Measurements from ENCODE around the gene DSN1. TPM values are rescaled to one million over a fixed set of nuclear protein-coding genes. Genes with fewer than 3 reads are reported as not detected.

Gene DSN1
- total and polyA plus RNA-seq, 2 of the 8 experiments (the other 6 are each of a cell fraction or from before 2014, with no cell fraction given), result 12.0 to 26.2 TPM

DNA sequence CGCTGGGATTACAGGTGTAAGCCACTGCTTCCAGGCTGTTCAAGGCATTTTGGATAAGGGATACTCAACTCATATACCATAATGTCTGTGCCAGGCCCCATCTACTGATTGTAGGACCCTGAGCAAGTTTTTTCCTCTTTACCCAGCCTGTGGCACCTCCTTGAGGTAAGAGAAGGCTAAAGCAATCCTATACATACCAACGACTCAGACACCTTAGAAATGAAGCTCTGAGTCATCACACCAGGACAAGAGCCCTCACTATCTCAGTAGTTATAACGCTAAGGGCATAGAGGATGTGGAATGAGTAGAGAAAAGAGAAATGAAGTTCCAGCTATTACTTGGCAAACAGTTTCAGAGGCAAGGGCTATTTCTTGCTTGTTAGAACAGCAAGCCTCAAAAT, 44.6 kb downstream of the DSN1 start (continued):
- TF ChIP-seq, protein P1, sequence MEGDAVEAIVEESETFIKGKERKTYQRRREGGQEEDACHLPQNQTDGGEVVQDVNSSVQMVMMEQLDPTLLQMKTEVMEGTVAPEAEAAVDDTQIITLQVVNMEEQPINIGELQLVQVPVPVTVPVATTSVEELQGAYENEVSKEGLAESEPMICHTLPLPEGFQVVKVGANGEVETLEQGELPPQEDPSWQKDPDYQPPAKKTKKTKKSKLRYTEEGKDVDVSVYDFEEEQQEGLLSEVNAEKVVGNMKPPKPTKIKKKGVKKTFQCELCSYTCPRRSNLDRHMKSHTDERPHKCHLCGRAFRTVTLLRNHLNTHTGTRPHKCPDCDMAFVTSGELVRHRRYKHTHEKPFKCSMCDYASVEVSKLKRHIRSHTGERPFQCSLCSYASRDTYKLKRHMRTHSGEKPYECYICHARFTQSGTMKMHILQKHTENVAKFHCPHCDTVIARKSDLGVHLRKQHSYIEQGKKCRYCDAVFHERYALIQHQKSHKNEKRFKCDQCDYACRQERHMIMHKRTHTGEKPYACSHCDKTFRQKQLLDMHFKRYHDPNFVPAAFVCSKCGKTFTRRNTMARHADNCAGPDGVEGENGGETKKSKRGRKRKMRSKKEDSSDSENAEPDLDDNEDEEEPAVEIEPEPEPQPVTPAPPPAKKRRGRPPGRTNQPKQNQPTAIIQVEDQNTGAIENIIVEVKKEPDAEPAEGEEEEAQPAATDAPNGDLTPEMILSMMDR (IDR thresholded peaks at IDR 0.05; ENCODE audit: control extremely low read depth in 1 of 3, insufficient read depth in 1 of 3, low read depth in 1 of 3, low read length in 3 of 3), result peak in 2 of 3 experiments; percentile 59 to 64; a peak in 3 of 4 replicates
- TF ChIP-seq CBX5 (IDR thresholded peaks at IDR 0.05; ENCODE audit: low read depth, low read length) (no peak), KDM1A (IDR thresholded peaks at IDR 0.05; ENCODE audit: borderline replicate concordance, low read length) (no peak), TEAD4 (IDR thresholded peaks at IDR 0.05; ENCODE audit: low read depth, low read length) (0 out of 2 replicates have a peak, but pooled peaks have one; percentile 27), TAF1 (IDR thresholded peaks at IDR 0.05; ENCODE audit: low read depth, low read length) (no peak), NANOG (IDR thresholded peaks at IDR 0.05; ENCODE audit: insufficient read depth, low read depth, low read length, poor library complexity, severe bottlenecking) (no peak)

Measured in H1 (cell line).